HG03460 (cell line): ENCODE data around the gene VPS25.

ENCODE experiments used
- ATAC-seq: cut with Tn5 transposase; IDR thresholded peaks from one replicate; pipeline ENCODE4 v1.9.1; 2021; ENCODE audit not compliant: unreplicated experiment

The VPS25 gene

DNA sequence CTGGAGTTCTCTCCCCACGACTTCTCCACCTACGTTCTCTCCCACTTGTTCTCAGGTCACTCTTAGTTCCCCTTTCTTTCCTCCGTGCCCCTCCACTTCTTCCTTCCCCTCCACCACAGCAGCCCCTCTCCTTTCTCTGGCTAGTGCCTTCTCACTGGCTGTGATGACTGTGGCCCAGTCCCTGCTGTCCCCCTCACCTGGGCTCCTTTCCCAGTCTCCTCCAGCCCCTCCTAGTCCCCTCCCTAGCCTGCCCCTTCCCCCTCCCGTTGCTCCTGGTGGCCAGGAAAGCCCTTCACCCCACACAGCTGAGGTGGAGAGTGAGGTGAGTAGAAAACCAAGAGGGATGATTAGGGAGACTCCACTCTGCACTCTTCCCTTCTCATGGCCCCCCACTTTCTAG, 21.8 kb downstream of the VPS25 start:
- no peak for ATAC-seq

DNA sequence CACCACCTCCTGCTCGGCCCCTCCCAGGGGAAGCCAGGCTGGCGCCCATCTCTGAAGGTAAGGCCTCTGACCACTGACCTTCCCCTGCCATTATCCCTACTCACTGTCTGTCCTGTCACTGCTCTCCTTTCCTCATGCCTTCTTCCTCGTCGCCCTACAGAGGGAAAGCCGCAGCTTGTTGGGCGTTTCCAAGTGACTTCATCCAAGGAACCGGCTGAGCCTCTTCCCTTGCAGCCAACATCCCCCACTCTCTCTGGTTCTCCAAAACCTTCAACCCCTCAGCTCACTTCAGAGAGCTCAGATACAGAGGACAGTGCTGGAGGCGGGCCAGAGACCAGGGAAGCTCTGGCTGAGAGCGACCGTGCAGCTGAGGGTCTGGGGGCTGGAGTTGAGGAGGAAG, 22.2 kb downstream of the VPS25 start:
- no peak for ATAC-seq

DNA sequence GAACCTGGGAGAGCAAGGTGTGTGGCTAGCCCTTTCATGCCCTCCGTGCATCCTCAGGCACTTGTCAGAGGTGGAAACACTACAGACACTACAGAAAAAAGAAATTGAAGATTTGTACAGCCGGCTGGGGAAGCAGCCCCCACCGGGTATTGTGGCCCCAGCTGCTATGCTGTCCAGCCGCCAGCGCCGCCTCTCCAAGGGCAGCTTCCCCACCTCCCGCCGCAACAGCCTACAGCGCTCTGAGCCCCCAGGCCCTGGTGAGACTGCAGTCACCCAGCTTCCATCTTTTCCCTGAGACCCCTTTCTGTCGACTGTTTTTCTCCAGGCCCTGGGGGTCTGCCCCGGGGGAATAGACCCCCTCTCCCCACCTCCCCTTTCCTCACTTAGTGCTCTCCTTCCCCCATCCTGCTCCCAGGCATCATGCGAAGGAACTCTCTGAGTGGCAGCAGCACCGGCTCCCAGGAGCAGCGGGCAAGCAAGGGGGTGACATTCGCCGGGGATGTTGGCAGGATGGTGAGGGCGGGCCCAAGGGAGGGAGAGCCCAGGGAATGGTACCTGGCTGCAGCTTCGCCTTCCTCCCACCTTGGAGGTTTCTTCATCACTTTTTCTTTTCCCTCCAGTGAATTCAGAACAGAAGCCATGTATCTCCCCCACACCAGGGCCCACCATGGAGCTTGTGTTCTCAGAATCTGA, 23.0 kb downstream of the VPS25 start:
- no peak for ATAC-seq

DNA sequence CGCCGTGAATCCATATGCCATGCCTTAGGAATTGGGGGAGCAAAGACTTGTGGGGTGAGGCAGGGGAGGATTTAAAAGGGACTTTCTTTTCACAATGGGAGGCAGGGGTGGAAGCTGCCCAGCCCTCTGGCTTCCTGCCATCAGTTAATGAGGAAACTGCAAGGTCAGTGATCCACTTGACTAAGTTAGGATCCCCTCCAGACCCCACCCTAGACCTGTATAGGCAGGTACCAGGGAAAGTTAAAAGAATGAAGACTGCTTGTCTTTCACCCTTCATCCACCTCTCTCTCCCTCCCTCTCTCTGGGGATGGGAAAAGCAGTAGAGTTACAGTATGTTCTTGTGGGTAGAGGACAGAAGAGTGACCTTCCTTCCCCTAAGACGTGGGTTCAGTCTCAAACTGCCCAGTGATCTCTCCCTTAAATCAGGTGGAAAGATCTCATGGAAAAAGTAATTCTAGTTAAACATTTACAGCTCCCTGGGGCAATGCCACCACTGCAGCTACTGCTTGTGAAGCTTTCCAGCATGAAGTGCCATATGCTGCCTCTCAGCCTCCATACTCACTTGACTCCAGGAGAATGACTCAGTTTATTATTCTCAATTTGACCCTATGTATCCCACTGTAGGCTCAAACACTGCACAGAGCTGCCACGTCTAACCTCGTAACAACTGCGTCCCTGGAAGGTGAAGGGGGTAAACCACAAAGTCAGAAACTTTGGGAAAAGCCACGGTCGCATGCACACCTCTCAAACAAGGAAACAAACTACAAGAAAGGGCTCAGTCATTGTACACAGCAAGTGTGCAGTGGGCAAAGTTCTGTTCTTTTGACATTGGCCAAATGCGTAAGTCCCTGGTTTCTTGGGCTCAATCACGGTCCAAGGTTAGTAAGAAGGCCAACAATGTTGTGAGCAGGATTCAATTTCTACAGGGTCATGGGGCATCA, 24.1 kb downstream of the VPS25 start:
- ATAC-seq: no peak

DNA sequence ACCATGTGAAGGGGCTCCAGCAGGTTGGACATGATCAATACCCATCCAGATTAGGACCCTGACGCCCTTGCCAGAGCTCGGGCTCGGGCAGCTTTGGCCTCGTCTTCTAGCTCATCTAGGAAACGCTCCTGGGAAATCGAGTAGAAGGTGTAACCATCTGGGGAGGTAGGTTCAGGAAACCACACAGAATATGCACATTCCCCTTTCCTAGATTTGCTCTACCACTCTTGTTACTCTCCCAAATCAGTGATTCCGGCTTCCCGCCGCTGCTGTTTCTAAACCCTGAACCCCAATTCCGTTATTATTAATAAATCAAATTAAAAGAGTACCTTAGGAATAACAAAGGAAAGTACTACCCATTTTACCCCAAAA, 24.7 kb downstream of the VPS25 start:
- ATAC-seq: no peak

DNA sequence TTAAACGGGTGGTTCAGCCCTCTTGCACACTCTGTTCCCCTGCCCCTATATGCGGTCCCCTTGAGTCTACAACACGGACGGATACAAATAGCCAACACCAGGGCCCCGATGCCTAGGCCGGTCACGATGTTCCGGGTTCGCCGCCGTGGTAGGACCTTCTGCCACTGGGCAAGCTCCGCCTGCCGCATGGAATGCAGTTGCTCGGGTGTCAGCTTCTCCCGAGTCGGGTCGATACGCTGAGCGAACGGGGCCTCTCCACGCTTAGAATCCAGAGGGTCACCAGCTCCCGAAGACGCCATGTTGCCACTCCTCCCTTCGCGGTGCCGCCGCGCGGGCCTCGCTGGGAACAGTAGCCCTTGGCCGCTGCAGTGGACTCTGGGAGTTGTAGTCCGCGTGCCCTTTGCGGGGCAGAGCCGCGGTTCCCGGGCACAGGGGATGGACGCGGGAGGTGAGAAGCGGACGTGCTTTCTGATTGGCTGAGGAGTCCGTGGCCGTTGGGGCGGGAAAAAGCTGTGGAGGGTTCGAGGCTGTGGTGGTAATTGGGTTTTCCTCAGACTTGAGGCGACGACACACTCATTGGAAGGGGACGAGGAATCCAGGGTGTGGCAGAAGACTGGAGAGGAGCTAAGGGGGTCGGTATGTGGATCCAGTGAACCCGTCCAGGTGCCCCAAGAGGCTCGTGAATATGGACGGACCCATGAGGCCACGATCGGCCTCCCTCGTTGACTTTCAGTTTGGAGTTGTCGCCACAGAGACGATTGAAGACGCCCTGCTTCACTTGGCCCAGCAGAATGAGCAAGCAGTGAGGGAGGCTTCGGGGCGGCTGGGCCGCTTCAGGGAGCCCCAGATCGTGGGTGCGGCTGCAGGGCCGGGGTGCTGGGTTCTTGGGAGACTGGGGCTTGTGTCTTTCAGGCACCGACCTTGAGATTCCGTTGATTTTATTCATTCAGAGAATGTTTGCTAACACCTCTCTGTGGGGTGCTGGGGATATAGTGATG, 25.4 kb downstream of the VPS25 start, which contains the start of the genes CNTD1 and COA3:
Gene CNTD1 (plus strand): TSS at position 479 of the 998 bp plus-strand sequence. CDS start 207 bp downstream, at position 686.
Gene COA3 (minus strand): TSS at position 322 of the 998 bp plus-strand sequence. CDS start 23 bp downstream, at position 299.
- ATAC-seq: peak; percentile 79

DNA sequence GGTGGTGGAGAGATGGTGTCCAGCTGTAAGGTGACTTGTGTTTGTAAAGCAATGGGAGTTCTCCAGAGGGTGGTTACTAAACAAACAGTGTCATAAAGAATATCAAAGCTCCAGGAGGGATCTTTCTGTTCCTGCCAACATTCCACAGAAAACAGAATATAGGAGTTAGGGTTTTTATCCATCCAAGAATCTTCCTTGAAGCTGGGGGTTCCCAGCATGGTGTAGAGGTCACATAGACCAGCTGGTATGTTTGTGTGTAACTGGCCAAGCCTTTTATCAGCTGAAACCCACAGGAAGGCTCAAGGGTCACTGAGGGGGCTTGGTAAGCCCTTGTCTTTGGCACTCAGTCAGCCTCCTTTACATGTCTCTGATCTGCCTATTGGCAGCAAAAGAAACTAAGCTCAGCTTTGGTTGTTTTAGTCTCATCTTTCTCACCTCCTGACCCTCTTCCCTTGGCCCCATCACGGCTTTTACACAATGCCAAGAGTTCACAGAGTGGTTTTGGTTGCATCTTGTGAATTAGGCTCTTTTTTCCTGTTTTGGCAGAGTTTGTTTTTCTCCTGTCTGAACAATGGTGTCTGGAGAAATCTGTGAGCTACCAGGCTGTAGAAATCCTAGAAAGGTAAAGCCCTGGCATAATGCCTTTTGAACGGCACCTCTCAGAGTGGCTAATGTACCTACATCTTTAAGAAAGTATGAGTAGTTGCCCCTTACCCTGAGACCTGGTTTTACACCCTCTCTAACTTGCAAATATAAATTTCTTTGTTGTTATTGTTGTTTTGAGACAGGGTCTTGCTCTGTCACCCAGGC, 30.0 kb downstream of the VPS25 start:
- no peak for ATAC-seq

DNA sequence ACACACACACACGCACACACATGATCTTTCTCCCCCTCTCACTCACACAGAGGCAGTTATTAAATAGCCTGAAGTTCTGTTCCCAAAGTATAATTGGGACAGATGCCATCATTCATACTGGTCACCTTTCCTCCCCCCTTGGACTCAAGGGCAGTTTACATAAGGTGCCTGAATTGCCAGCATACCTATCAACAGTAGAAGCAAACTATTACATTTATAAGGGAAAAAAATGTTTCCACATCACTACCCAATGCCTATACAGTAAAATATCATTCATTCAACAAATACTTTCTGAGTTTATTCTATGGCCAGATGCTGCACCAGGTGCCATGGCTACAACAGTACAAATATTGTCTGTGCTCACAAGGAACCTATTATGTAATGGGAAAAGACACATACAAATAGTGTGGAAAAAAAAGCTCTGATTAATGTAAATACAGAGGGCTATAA, 31.7 kb downstream of the VPS25 start:
- ATAC-seq: no peak

DNA sequence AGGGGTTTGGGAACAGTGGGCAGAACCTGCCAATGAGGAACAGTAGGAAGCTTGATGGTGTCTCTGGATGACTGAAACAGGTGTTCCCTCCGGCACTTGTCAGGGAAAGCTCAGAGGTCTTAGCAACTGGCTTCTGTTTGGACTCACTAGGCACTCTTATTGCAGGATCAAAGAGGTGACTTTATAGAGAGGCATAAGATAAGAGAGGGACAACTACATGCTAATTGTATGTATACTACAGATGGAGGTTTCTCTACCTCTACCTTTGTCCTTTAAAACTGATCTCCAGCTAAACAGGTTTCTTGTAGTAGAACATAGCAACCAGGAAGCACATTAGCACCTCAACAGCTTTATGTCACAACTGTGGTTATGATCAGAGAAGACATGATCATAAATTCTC, 33.0 kb downstream of the VPS25 start:
- ATAC-seq: no peak

DNA sequence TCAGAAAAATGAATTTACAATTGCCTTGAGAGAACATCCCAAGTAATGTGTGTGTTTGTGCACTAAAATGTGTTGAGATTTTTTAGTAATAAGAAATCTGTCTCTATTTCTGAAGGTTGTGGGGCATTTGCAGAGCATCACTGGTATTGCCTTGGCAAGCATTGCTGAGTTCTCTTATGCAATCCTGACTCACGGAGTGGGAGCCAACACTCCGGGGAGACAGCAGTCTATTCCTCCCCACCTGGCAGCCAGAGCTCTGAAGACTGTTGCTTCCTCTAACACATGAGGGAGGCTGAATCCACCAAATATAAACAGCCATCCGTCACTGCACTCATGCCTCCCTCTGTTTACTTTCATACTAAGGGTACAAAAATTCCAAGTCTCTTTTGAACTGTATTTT, 36.0 kb downstream of the VPS25 start:
- ATAC-seq: no peak

DNA sequence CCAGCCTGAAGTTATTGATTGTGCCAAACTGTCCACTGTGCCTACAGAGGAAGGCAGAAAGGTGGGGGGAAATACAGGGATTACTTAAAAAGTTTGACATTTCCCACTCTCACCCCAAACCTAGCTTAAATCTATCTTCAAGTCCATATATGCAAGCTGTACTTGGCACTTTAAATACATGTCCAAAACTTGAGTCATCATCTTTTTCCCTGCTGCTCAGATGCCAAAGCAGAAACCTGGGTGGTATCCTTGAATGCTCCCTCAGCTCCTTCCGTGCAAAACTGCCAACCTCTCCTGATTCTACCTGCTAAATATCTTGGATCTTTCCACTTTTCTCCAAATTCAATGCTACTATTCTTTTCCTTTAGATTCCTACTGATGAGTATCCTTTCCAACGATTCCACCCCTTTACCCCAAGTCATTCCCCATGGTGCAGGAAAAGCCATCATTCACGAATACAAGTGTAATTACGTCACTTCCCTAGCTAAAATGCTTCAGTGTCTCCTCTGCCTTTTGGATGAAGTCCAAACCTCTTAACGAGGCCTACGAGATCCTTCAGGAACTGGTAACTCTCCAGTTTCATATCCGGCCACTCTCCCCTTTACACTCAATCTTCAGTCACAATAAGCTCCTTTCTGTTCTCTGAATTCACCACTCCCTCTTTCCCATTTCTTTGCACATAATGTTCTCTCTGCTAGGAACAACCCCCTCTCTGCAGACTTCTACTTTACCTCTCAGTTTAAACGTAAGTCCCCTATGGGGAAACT, 41.6 kb downstream of the VPS25 start:
- no peak for ATAC-seq

DNA sequence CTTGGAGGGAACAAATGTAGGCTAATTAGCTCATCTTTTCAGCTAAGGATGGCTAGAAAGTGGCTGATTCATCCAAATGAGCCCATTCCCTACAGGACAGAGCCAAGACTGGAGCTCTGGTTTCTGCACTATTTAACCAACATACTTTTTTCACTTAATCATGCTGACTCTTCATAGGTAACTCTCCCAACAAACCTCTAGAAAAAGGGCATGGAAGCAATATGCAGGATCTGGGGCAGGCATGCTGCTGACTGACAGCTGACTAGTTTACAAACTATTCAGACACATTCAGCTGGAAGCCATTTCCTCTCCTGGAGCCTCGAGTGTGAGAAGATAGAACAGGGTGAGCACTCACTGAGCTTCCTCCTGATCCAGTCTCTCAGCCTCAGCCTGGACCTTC, 44.6 kb downstream of the VPS25 start:
- no peak for ATAC-seq

DNA sequence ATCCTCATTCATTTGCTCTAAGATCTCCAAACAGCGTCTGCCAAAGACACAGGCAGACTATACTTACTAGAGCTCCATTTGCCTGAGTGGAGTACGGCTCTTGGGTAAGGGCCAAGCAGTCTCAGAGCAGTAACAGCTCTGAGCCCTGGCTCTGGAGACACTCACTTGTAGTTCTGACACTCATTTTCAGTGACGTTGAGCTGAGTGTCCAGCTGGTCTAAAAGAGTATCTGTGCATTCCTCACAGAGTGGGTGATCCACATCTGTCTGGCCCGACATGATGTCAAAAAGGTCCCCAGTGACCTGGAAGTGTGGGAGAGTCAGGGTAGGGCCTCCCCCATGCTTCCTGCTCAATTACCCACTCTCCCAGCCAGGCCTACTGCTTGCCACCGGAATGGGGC, 45.1 kb downstream of the VPS25 start:
- ATAC-seq: no peak

DNA sequence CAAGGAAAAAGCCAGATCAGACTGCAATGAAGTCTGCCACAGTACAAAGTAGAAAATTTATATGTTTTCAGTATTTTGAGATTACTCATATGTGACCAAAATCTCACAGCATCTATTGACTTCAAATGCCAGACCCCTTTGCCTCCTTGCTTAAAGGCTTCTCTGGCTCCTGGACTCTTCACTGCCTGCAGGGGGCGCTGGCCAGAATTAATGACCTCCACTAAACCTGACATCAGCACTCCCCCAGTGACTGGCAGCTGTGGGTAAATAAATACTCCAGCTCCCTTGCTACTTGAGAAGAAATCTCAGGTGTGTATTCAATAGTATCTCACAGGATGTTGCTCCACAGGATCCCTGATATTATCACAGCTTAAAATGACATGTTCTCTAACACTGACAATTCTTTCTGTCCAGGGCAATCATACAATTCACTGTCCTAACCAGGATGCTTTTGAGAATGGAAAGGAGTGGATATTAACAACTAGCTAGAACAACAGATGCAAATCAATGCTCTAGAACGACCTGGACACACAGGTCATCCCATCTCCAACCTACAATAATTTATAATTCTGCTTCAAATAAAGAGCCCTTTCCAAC, 46.8 kb downstream of the VPS25 start:
- no peak for ATAC-seq

DNA sequence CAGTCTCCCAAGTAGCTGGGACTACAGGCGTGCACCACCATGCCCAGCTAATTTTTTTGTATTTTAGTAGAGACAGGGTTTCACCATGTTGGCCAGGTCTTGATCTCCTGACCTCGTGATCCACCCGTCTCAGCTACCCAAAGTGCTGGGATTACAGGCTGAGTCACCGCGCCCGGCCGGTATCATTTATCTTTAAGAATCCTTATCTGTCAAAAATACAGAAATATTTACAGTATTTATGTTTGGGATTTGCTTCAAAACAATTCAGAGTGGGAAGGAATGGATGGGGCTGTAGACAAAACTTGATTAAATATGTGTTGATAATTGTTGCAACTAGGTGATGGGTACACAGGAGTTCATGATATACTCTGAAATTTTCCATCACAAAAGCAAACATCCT, 47.9 kb downstream of the VPS25 start:
- ATAC-seq: no peak

DNA sequence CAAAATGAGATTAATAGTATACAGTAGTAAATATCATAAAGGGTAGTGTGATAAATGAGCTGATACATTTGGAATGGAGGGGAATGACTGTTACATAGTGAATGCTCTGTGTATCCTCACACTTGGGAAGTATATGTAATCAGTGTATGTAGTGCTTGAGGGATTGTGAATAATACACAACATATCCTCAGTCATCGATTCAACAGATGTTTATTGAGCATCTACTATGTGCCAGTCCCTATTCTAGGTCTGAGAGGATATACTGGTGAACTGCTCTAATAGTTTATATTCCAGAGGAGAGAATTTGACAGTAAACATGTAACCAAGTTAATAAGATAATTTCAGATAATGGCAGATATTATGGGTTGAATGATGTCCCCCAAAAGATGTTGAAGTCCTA, 54.2 kb downstream of the VPS25 start:
- no peak for ATAC-seq
